GM23338 (cell line): Measurements from ENCODE around the gene CELF4.

Source experiments
- CREB1 ChIP-seq: fragments of 250-450 bp; sonication (Bioruptor Pico); IDR thresholded peaks from 2 replicates; pipeline ENCODE4 v1.5.0; 2020; ENCODE audit warnings: low read depth, mild to moderate bottlenecking, moderate library complexity
- EZH2 ChIP-seq: fragments of 200-600 bp; sonication (generic); IDR thresholded peaks from one replicate; pipeline ENCODE4 v1.8.0; 2017; ENCODE audit warnings: antibody characterized with exemption, mild to moderate bottlenecking, low read depth; ENCODE audit not compliant: unreplicated experiment
- EZH2phosphoT487 ChIP-seq: fragments of 200-600 bp; sonication (generic); IDR thresholded peaks from one replicate; pipeline ENCODE4 v1.8.1; 2018; ENCODE audit warnings: antibody characterized with exemption; ENCODE audit not compliant: unreplicated experiment
- JUNB ChIP-seq: IDR thresholded peaks from one replicate; pipeline ENCODE4 v1.6.1; 2016; ENCODE audit warnings: antibody characterized with exemption; ENCODE audit not compliant: unreplicated experiment
- NANOG ChIP-seq: IDR thresholded peaks from 2 replicates; pipeline ENCODE4 v1.6.1; 2016; ENCODE audit warnings: antibody characterized with exemption, borderline replicate concordance
- POLR2AphosphoS5 ChIP-seq: IDR thresholded peaks from 2 replicates; pipeline ENCODE4 v1.6.1; 2016; ENCODE audit warnings: antibody characterized with exemption, low read depth
- STAT1 ChIP-seq: IDR thresholded peaks from one replicate; pipeline ENCODE4 v1.6.1; 2016; ENCODE audit warnings: antibody characterized with exemption; ENCODE audit not compliant: unreplicated experiment
- ZNF114 ChIP-seq: fragments of 250-450 bp; sonication (Bioruptor Pico); IDR thresholded peaks from 2 replicates; pipeline ENCODE4 v1.5.0; 2020; ENCODE audit warnings: mild to moderate bottlenecking, moderate library complexity
- ZNF331 ChIP-seq: fragments of 250-450 bp; sonication (Bioruptor Pico); IDR thresholded peaks from 2 replicates; pipeline ENCODE4 v1.5.0; 2020; ENCODE audit warnings: low read depth, mild to moderate bottlenecking, moderate library complexity
- ZNF462 ChIP-seq: fragments of 250-450 bp; sonication (Bioruptor Pico); IDR thresholded peaks from 2 replicates; pipeline ENCODE4 v1.5.0; 2020; ENCODE audit warnings: mild to moderate bottlenecking, moderate library complexity
- TF ChIP-seq, protein P1 (sequence below), 2 experiments: fragments of 200-600 bp in 1 of 2; sonication (generic) in 1 of 2; conservative IDR thresholded peaks; 2 replicates each; pipeline versions ENCODE4 v1.5.1 to v1.6.1; 2016 to 2017; ENCODE audit warnings: antibody characterized with exemption in 2 of 2, low read depth in 2 of 2, mild to moderate bottlenecking in 2 of 2, moderate library complexity in 1 of 2
- TF ChIP-seq, protein P2 (sequence below): IDR thresholded peaks from one replicate; pipeline ENCODE4 v1.6.1; 2018; ENCODE audit warnings: antibody characterized with exemption; ENCODE audit not compliant: unreplicated experiment
- TF ChIP-seq, protein P3 (sequence below): IDR thresholded peaks from 2 replicates; pipeline ENCODE4 v1.6.1; 2016; ENCODE audit warnings: antibody characterized with exemption

GRCh38 chr18:37315935-37316334, 249.7 kb downstream of the CELF4 start:
- TF ChIP-seq POLR2AphosphoS5: no peak
- TF ChIP-seq, protein P1, sequence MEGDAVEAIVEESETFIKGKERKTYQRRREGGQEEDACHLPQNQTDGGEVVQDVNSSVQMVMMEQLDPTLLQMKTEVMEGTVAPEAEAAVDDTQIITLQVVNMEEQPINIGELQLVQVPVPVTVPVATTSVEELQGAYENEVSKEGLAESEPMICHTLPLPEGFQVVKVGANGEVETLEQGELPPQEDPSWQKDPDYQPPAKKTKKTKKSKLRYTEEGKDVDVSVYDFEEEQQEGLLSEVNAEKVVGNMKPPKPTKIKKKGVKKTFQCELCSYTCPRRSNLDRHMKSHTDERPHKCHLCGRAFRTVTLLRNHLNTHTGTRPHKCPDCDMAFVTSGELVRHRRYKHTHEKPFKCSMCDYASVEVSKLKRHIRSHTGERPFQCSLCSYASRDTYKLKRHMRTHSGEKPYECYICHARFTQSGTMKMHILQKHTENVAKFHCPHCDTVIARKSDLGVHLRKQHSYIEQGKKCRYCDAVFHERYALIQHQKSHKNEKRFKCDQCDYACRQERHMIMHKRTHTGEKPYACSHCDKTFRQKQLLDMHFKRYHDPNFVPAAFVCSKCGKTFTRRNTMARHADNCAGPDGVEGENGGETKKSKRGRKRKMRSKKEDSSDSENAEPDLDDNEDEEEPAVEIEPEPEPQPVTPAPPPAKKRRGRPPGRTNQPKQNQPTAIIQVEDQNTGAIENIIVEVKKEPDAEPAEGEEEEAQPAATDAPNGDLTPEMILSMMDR (conservative IDR thresholded peaks at IDR 0.05; ENCODE audit: low read depth in 2 of 2): no peak
- no peak for TF ChIP-seq EZH2
- TF ChIP-seq, protein P2, sequence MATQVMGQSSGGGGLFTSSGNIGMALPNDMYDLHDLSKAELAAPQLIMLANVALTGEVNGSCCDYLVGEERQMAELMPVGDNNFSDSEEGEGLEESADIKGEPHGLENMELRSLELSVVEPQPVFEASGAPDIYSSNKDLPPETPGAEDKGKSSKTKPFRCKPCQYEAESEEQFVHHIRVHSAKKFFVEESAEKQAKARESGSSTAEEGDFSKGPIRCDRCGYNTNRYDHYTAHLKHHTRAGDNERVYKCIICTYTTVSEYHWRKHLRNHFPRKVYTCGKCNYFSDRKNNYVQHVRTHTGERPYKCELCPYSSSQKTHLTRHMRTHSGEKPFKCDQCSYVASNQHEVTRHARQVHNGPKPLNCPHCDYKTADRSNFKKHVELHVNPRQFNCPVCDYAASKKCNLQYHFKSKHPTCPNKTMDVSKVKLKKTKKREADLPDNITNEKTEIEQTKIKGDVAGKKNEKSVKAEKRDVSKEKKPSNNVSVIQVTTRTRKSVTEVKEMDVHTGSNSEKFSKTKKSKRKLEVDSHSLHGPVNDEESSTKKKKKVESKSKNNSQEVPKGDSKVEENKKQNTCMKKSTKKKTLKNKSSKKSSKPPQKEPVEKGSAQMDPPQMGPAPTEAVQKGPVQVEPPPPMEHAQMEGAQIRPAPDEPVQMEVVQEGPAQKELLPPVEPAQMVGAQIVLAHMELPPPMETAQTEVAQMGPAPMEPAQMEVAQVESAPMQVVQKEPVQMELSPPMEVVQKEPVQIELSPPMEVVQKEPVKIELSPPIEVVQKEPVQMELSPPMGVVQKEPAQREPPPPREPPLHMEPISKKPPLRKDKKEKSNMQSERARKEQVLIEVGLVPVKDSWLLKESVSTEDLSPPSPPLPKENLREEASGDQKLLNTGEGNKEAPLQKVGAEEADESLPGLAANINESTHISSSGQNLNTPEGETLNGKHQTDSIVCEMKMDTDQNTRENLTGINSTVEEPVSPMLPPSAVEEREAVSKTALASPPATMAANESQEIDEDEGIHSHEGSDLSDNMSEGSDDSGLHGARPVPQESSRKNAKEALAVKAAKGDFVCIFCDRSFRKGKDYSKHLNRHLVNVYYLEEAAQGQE: no peak
- no peak for TF ChIP-seq ZNF331 (CRISPR knock-in tag)
- TF ChIP-seq JUNB: no peak
- TF ChIP-seq, protein P3, sequence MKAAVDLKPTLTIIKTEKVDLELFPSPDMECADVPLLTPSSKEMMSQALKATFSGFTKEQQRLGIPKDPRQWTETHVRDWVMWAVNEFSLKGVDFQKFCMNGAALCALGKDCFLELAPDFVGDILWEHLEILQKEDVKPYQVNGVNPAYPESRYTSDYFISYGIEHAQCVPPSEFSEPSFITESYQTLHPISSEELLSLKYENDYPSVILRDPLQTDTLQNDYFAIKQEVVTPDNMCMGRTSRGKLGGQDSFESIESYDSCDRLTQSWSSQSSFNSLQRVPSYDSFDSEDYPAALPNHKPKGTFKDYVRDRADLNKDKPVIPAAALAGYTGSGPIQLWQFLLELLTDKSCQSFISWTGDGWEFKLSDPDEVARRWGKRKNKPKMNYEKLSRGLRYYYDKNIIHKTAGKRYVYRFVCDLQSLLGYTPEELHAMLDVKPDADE: no peak
- no peak for TF ChIP-seq ZNF114
- TF ChIP-seq STAT1: no peak
- no peak for TF ChIP-seq EZH2phosphoT487
- TF ChIP-seq CREB1 (CRISPR knock-in tag): no peak
- no peak for TF ChIP-seq NANOG
- no peak for TF ChIP-seq ZNF462
